NCI-H2081 (cell line): Measurements from ENCODE around the gene TSC22D2.
A peak's percentile ranks its signal among the peaks of the same experiment; 100 is the strongest.

Source experiments
- DNase-seq, 2 experiments: peaks; one replicate each; lab custom pipeline; 2025; lab: John Stamatoyannopoulos, UW

TSC22D2 gene

DNA sequence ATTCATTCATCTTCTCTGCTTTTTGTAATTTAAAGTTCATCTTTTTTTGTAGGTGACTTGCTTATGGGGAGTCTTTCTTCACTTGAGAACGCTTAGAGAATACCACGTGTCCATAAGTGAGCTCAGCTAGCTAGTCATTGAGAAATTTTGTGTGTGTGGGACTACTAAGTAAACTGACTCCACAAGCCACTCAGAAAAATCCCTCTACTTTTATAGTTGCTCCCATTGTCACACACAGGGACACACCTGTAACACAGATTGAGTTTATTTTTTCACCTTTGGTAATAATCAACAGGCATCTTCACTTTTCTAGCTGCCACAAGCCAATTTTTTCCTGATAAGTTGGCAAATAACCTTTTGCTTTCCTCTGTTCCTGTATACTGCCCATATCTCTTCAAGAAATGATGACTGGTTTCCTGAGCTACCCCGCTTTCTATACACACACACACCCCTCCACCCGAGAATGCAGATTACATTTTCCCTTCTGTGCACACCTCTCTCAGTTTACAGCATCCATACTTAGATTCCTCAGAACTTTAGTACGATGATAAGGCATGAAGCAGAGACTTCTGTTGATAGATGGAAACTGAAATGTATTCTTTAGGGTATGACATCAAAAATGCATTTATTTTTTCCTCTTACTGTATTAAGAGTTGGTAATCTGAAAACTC is 4.6 kb downstream of the TSC22D2 start:
- DNase-seq: peak in 1 of 2 experiments; percentile 30

DNA sequence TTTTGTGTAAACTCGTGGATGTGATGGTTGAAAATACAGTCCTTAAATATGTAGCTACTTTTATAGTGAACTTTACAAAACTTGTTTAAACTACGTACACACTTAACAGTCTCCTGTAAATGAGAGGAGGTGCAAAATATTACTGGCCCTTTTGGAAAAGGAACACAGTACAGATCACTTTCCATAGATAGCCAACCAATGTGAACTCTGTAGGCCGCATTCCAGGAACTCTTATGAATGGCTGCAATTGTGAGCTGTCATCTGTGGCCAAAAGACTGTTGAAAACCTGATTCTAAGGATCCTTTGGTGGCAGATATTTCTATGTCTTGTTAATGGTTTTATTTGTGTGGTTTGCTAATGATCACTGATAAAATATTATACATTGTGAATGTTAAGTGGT is 6.2 kb downstream of the TSC22D2 start:
- DNase-seq: peak in 1 of 2 experiments; percentile 12

DNA sequence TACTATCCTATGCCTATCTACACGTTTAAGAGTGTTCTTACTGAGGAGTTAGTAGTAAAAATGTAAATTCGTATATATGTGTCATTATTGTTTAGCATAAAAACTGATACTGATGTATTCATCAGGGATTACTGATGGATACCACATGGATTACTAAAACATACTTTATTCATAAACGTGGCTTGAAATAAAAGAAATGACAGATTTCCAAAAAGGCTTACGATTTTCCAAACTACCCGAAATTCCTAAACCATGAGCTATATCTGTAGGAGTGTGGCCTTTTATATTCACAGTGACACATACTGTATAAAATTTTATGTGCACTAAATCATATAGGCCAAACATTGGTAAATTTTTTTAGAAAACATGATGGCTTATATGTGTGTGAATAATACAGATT is 6.9 kb downstream of the TSC22D2 start:
- DNase-seq: no peak

DNA sequence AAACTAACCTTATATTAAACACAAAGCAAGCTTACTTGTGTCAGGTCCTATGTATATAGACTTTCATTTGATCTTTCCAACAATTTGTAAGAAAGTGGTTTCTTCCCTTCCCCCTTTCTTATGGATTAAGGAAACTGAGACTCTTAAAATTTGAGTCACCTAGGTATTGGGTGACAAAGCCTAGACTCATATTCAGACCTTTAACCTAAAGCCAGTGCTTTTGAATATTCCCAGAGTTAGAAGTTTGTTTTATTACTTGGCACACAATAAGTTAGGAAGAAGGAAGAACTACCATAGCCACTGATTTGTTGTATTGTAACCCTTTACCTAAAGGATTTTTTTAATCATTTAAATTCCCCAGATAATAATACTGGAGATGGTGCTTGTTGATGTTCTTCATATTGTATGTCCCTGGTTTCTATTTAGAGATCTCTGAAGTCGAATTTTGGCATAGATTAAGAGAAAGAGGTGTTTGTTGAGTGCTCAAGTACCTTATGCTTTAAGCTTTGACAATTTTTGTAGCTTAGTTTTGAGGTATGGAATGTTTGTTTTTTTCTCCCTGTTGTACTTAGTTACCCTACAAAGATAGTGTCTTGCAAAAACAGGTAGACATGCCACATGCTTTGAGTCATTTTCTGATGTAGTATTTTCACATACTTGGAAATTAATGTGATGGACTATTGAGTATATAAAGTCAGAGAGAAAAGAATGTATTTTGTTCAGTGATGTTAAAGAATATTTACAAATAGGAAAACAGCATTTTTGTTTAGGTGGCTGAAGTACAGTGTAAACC is 11.2 kb downstream of the TSC22D2 start:
- no peak for DNase-seq

DNA sequence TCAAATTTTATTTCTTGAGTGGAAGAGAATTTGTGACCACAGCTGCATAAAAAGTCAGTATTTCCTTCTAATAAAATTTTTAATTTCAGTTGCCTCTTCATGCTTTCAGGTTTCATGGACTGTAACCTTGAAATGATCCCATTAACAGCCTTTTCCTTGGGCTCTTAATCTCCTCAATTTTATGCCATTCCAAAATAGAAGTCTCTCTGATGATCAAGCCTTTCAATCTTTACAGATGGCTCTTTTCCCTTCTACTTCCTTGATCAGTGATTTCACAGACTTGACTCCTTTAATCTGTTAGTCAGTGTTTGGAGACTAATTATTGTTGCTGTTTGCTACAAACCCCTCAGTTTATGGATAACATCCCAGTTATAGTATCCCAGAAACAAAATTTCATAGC is 11.9 kb downstream of the TSC22D2 start:
- DNase-seq: no peak

DNA sequence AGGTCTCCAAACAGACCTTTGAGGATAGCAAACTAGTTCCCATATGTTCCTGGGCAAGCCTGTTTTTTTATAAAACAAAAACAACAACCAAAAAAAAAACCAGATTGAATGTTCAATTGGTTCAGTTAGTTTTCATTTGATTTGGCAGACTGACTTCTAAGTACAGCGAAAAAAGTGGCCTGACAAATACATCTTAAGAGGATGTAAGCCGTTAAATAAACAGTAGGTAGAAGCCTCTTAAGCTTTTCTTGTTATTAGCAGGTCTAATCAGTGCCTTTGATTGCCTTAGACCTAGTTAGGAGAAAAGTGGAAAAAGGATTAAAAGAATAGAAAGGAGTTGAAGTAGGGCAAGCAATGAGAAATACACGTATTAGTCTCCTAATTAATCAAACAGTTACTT is 13.2 kb downstream of the TSC22D2 start:
- DNase-seq: no peak

DNA sequence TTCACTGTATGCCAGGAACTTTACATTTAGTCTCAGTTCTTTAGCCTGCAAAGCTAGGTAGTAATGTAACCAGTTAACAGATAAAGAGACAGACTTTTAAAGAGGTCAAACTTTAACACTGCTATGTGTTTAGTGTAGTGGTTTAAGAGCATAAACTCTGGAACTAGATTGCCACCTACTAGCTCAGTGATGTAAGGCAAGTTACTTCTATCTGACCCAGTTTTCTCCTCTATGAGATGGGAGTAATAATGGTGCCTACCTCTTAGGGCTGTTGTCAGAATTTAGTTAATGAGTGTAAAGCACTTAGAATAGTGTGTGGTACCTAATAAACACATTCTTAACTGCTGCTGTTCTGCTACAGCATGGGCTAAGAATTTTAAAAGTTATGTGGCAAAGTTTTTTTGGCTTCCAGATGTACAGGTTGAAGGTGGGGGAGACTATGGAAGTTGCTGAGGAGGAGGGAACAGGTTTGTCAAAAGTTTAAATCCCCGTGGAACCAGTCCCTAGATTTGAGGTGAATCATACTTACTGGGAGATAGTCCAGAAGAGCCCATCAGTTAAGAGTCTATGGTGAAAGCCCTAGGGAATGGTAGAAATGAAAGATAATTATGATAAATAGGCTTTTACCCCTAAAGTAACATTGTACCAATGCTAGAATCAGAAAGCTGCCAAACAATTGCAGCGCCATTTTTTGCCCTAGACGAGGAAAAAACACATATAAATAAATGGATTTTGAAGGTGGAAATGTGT is 13.9 kb downstream of the TSC22D2 start:
- no peak for DNase-seq

DNA sequence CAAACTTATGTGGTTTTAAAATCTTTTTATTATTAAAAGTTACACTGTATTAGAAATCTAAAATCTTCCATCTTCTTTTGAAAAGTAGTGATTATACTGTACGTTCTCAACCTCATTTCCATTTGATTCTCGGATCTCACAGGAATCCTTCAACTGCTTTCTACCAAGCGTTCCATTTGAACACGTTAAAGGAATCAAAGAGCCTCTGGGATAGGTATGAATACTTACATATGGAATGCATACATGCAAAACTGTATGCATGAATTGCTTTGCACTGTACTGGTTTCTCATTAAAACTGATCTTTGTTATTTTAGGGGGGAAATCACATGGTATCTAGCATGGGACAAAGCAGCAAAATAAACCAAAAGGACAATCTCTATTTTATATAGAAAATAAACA is 14.8 kb downstream of the TSC22D2 start:
- DNase-seq: no peak

DNA sequence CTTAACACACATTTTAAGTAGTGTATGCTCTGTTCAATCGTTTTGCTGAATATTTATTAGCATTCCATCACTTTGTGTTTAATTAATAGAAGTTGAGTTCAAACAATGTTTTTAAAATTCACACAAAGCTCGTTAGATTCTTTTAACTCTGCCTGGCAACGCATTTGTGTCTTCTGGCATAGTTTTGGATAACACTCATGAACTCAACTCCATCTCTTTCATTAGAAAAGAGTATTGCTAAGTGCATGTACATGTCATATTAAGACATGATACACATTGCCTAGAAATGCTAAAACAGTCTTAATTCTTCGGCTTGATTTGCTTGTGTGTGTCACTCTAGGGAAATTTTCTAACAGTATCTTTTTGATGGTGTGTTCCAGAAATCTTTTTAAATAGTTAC is 15.7 kb downstream of the TSC22D2 start:
- DNase-seq: no peak

DNA sequence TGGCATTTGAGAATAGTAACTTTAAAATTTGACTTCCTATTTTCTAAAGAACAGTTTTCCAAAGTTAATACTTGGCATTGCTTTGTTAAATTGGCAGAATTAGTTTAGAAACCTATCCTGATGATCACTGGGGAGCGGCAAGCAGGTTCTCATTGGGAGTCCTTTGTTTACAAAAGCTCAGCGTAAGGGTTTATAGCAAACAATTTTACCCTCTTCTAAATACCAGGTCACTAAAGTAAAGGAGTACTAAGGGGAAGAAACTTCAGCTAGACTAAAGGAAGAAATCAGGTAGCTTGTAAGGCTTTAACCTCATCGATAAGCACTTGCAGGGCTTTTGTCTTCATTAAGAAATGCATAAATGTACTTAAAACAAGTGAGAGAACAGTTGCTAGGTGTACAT is 18.2 kb downstream of the TSC22D2 start:
- no peak for DNase-seq

DNA sequence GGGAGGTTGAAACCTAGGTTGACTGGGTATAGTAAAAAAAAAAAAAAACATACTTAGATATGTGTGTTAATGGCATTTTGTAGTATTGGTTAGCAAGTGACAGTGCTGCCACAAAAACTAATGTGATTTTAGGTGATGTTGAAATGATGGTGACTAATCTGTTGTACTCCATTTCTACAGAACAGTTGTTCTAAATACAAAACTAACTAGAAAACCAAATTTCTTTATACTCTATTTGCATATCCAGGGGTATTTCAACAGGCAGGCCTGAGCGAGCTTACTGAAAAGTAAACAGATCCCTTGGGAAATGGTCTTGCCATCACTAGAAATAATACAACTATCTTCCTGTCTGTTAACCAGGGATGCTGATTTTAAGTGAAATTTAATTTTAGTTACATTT is 20.5 kb downstream of the TSC22D2 start:
- no peak for DNase-seq

DNA sequence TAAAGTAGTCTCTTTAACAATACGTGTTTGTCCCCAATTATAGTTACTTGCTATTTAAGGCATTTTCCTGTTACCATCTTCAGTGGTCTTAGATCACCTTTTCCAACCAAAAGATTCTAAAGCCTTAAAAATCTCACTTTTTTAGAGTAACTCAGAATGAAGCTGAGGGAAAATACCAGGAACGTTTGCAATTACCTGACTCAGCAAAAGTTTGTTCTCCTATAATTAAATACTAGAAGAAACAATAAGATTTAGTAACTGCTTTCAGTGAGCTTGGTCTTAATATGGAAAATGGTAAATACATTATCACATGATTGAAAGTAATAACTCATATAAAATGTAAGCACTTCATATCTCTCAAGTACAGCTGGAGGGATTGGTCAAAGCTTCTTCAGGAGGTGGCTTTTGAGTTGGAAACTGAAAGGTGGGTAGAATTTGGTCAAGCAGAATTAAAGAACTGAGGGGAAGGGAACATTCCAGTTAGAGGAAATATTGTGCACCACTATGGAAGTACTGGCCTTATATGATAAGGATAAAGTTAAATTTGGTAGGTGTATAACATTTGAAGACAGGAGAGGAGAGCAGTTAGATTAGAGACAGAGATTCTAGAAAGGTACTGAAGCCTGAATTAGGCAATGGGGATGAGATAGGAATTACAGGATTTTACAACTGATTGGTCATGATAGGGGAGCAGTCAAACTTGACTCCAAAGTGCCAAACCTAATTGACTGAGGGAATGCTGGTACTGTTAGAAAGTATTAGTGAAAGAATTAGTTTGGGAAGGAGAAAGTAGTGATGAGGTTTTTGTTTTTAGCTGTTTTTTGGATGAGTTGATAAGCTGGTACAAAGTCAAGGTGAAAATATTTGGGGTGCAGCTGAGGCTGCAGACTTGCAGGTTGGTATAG is 21.9 kb downstream of the TSC22D2 start:
- no peak for DNase-seq

DNA sequence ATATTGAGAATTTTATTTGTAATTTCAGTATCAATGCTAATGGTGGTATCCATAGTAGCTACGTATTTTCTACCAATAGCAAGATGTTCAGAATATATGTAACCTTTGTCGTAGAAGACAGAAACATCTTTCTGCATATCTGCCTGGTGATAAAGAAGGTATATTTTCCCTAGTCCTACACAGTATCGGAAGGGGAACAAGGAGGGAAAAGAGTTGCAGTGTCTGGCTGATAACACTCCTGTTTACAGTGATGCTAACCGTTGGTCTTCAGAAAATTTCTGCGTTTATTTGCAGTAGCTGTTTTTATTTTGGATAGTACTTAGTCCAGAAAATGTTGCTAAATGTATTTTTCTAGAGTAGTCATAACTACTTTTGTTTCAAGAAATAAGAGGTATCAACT is 25.2 kb downstream of the TSC22D2 start:
- no peak for DNase-seq

DNA sequence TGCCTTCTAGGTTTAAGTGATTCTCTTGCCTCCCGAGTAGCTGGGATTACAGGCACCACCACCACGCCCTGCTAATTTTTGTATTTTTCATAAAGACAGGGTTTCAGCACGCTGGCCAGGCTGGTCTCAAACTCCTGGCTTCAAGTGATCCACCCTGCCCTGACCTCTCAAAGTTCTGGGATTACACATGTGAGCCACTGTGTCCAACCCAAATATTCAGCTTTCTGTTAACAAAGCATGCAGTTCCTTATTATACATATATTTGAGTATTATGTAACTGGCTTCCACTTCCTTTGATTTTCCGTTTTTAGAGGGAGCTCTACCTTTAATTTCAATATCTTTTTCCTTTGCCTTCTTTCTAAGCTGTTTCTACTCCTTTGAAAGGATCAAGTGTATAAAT is 26.1 kb downstream of the TSC22D2 start:
- no peak for DNase-seq

DNA sequence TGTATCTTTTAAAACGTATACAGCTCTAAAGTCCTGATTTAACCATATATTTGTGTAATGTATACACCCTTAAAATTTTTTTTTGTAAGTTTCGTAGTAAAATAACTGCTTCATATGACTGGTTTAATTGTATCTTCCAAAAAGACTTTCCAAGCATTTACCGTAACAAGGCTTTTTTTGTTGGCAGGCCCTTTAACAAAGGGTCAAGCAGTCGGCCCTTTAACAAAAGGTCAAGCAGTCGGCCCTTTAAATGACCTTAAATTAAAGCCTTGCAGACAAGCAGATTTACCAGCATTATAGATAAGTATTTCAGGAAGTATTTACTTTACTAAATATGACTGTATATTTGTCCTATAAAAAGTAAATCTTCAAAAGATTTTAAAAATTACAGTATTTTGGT is 28.1 kb downstream of the TSC22D2 start:
- DNase-seq: no peak

DNA sequence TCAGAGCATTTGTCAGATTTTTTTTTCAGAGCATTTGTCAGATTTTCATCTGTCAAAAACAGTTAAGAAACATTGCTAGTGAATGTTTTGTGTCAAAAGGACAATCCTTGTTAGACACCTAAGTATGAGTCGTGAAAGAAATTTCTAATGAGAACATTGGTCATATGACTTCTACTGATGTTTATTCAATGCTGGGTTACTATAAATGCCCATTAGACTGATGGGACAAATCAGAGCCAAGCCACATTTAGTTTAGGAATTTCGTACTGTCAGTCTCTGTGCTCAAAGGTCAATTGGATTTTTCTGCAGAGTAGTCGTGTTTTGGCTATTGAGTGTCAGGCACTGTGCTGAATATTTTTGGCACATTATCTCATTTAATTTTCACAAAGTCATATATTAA is 31.6 kb downstream of the TSC22D2 start:
- no peak for DNase-seq

DNA sequence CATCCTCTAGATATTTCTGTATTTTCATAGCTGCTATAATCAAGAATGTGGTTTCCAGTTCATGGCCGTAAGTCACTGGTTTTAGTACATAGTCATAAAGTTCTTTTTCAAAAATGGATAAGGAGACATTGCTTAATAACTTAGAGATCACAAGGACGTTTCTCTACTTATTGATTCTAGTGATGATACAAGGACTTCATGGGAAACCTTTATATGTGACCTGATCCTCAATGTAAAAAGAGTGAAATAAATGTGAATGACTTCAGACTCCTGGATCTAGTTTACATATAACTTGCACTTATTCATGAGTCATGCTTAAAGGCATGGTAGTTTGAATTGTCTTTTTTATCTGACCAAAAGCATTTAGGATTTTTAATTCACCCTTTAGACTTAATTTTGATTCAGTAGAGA is 35.2 kb downstream of the TSC22D2 start:
- no peak for DNase-seq

DNA sequence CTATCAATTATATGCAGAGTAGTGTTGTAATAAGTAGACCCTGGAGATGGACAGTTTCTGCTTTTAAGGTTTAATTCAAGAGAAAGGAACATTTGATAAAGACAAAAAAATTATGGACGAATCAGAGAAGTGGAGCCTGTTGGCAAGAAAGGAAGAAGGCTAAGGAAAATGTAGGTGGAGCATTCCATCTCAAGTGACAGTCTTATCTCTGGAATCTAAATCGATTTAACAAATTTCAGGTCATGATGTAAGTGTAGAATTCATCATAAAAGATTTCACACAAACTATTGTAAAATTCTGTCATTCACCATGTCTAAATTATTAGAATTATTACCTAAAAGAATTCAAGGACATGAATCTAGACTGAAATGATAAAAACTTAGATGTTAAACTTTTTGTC is 36.3 kb downstream of the TSC22D2 start:
- DNase-seq: no peak

DNA sequence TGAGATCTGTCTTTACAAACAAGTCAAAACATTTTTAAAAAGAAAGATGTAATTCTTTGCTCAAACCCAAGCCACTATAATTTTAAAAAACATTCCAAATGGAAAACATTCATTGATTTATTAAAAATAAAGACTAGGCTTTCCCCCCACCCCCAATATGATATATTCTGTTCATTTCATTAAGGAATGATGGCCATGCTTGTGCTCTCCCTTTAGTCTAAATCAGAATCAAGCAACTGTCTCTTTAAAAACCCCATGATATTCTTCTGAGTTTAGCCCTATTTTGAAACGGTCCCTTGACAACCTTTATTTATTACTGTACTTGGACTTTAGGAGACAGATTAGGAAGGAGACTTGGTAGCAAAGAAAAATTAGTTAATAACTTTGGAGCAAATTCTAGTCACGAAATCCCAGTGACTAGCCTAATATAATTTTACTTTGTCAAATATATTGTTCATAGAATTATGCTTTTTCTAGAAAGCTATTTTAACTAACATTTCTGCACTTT is 38.4 kb downstream of the TSC22D2 start:
- DNase-seq: no peak

DNA sequence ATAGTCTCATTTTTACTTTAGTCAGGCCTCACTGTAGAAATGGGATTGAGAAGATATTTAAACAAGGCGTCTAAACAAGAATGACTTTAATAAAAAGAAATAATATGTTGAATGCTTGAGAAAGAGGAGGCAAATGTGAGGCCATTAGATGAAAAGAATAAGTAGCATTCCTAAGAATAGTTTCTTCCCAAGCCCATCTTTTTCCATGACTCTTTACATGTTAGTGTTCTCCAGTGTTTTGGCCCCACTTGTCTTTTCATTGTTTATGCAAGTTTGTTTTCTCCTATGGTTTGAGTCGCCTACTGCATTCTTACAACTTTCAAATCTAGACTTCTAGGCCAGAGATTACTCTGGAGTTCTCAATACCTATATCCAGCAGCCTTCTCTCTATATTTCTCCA is 39.0 kb downstream of the TSC22D2 start:
- DNase-seq: no peak

DNA sequence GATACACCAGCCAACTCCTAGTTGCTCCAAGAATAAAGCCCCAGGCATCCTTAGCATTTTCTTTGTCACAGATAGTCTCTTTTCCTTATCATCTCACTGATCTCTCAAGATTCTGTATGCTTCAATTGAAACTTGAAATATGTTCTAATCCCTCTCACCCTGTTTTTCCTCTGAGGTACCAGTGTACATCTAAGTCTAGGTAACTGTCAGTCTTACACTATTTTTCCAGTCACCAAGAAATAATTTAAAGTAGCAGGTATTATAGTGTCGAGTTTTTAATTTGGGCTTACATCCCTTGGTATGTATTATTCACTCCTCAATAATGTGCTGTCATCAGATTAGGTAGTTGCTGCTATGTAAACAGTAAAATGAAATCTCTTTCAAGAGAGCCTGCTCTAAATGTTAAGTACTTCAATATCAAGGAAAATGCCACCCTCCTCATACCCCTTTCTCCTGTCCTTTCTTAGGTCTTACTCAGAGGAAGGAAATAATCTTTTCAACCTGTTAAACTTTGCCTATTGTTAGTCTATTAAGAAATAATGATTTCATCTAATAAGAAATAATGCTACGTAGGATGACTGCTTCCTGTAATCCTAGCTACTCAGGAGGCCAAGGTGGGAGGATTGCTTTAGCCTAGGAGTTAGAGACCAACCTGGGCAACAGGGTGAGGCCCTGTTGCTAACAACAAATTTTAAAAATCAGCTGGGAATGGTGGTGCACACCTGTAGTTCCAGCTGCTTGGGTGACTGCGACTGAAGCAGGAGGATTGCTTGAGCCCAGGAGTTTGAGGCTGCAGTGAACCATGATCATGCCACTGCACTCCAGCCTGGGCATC is 39.8 kb downstream of the TSC22D2 start:
- no peak for DNase-seq
